ENCODE measurements around the gene KDM4C. TPM values are rescaled to one million over a fixed set of nuclear protein-coding genes. Genes with fewer than 3 reads are reported as not detected.

KDM4C gene
- total RNA-seq, 2 donors from 2014 or later = 26.1 to 47.8 TPM

DNA sequence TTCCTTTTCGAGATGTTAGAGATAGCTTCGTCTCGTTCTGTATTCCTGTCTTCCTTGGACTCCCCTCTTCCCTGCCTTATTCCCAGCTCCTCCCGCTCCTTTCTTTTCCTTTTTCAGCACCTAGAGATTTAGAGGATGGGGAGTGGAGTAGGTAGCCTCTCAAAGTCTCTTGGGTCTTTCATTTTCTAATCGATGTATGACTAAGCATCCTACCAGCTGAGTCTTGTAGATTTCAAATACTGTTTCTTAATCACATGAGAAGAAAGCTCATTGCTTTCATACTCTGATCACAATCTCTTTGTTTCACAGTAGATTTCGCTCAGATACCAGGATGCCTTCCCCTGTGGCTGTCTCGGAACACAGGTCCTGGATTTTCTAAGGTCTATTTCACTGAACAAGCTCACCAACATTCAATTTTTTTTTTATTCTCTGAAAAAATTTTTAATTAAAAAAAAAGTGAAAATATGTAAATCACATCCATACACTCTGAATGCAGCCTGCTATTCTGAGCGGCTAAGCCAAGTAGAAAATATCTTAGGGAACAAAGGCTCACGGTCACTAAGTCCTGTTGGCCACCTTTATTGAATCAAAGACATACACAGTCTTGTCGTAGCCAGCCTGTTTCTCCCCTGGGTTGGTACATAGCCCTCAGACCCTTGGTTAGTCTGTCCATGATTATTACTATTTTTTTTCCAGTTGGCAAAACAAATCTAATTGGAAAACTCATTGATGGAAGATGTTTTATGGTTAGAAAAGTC, 413.8 kb downstream of the KDM4C start:
- TF ChIP-seq, protein P1, sequence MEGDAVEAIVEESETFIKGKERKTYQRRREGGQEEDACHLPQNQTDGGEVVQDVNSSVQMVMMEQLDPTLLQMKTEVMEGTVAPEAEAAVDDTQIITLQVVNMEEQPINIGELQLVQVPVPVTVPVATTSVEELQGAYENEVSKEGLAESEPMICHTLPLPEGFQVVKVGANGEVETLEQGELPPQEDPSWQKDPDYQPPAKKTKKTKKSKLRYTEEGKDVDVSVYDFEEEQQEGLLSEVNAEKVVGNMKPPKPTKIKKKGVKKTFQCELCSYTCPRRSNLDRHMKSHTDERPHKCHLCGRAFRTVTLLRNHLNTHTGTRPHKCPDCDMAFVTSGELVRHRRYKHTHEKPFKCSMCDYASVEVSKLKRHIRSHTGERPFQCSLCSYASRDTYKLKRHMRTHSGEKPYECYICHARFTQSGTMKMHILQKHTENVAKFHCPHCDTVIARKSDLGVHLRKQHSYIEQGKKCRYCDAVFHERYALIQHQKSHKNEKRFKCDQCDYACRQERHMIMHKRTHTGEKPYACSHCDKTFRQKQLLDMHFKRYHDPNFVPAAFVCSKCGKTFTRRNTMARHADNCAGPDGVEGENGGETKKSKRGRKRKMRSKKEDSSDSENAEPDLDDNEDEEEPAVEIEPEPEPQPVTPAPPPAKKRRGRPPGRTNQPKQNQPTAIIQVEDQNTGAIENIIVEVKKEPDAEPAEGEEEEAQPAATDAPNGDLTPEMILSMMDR (IDR thresholded peaks at IDR 0.05) = no peak
- no peaks in the 10 kb centered on the region for H3K4me1 ChIP-seq (ENCODE audit: control insufficient read depth in 1 of 2, low read depth in 2 of 2)
- H3K27ac ChIP-seq = no peak overlapping the region
- H3K36me3 ChIP-seq = peaks cover 17% of the 10 kb centered on the region
- ATAC-seq (ENCODE audit: insufficient number of reproducible peaks, low FRiP score, low read depth) (no peak), DNase-seq (ENCODE audit: low spot score) (no peak)
- H3K9me3 ChIP-seq = no peaks in the 10 kb centered on the region
- no peaks in the 10 kb centered on the region for H3K27me3 ChIP-seq (replicated peaks; ENCODE audit: insufficient read depth)
- no peak overlapping the region for H3K4me3 ChIP-seq

DNA sequence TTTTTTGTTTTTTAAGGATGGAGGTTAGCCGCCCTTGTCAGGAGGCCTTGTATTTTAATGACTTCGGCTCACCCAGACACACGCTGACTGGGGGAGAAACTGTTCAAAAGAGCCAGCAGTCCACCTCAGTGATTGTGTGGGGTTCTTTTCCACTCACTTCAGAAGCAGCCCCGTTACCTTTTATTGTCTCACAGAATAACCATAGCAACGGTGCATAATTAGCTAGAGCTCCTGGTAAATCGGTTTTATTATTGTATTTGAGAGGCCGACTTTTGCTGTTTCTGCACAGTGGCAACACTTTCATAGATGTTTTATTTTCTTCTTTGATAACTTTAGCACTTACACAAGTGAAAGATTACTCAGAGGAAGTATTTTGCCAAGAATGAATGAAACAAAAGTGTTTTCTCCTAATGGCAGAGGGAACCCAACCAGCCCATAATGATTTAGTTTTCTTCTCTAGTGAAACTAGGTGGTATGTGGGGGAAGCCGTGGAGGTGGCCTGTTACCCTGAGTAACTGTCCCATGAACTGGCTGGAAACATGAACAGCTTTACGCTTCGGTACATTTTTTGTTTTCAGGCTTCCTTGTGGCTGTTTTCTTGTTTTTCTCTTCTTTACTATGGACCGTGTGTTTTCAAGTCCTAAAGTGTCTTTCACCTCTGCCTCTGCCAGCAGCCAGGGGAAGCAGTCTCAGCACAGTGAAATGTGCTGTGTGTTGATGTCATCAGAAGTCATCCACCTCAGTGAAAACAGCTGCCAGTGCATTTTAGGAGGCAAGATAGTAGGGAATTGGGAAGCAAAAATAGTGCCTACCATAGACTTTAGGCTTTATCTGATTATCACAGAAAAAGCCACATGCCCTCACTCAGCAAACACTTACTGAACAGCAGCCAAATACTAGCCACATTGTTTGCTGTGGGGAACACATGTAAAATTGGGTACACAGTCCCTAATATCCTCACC, 414.7 kb downstream of the KDM4C start:
- Histone ChIP-seq H3K36me3 (peaks cover 14% of the 10 kb centered on the region), H3K4me3 (no peak overlapping the region), H3K27me3 (replicated peaks; ENCODE audit: insufficient read depth) (no peaks in the 10 kb centered on the region), H3K9me3 (no peaks in the 10 kb centered on the region), H3K27ac (no peak overlapping the region), H3K4me1 (ENCODE audit: control insufficient read depth in 1 of 2, low read depth in 2 of 2) (no peaks in the 10 kb centered on the region)
- TF ChIP-seq, protein P1 (IDR thresholded peaks at IDR 0.05) = no peak
- DNase-seq (ENCODE audit: low spot score) (no peak), ATAC-seq (ENCODE audit: insufficient number of reproducible peaks, low FRiP score, low read depth) (no peak)

DNA sequence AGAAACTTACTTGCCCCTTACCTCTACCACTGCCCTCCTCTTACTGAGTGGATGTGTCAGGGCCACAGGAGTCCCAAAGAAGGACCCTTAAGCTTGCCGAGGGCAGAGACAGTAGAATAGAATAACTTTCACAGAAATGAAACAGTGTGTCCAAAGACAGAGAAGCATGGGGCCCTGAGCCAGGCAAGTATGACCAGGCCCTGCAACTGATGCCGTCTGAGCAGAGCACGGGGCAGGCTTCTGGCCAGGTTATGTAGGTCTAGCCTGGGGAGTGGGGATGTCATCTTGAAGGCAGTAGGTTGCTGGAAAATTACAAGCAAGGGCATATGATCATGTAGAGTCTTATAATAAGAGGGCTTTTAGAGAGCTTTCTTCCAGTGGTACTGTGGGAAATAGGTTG, 415.4 kb downstream of the KDM4C start:
- no peaks in the 10 kb centered on the region for H3K4me1 ChIP-seq (ENCODE audit: control insufficient read depth in 1 of 2, low read depth in 2 of 2)
- peaks cover 11% of the 10 kb centered on the region for H3K36me3 ChIP-seq
- H3K9me3 ChIP-seq = no peaks in the 10 kb centered on the region
- no peak overlapping the region for H3K27ac ChIP-seq
- DNase-seq (ENCODE audit: low spot score) (no peak), ATAC-seq (ENCODE audit: insufficient number of reproducible peaks, low FRiP score, low read depth) (no peak)
- no peaks in the 10 kb centered on the region for H3K27me3 ChIP-seq (replicated peaks; ENCODE audit: insufficient read depth)
- no peak overlapping the region for H3K4me3 ChIP-seq
- TF ChIP-seq, protein P1 (IDR thresholded peaks at IDR 0.05) = no peak

DNA sequence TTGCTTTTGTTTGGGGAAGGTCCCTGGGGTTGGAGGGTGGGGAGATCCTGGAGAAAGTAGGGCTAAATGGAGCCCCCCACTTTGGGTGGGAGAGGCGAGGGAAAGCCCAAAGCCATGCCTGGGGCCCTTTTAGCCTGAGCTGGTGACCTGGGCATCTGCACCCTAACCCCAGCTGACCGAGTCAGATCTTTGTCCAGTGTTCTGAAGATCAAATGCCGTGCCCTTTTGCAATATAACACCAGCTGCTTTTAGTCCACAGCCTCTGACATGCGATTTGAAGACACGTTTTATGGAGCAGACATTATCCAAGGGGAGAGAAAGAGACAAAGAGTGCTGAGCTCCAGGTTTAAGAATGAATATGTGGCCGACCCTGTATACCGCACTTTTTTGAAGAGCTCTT, 416.5 kb downstream of the KDM4C start:
- Histone ChIP-seq H3K4me1 (ENCODE audit: control insufficient read depth in 1 of 2, low read depth in 2 of 2) (no peaks in the 10 kb centered on the region), H3K4me3 (no peak overlapping the region), H3K36me3 (peaks cover 11% of the 10 kb centered on the region), H3K27ac (no peak overlapping the region), H3K27me3 (replicated peaks; ENCODE audit: insufficient read depth) (no peaks in the 10 kb centered on the region), H3K9me3 (no peaks in the 10 kb centered on the region)
- DNase-seq (ENCODE audit: low spot score) (no peak), ATAC-seq (ENCODE audit: insufficient number of reproducible peaks, low FRiP score, low read depth) (no peak)
- TF ChIP-seq, protein P1 (IDR thresholded peaks at IDR 0.05) = no peak

DNA sequence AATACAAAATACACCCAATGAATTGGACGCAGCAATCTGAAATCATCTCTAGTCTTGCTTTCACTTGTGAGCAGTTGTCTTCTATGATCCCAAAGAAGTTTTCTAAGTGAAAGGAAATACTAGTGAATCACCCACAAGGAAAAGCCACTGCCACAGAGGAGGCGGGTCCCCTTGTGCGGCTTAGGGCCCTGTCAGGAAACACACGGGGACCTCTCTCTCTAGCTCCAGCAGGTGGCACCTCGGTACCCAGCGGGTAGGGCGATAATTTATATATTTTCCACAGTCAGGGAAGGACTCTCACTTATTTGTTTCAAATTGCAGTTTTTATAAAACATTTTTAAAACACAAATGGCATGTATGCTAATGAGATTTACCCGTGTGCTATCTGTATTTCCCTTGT, 417.1 kb downstream of the KDM4C start:
- Histone ChIP-seq H3K9me3 (no peaks in the 10 kb centered on the region), H3K36me3 (peaks cover 11% of the 10 kb centered on the region), H3K4me3 (no peak overlapping the region), H3K27me3 (replicated peaks; ENCODE audit: insufficient read depth) (no peaks in the 10 kb centered on the region), H3K4me1 (ENCODE audit: control insufficient read depth in 1 of 2, low read depth in 2 of 2) (no peaks in the 10 kb centered on the region), H3K27ac (no peak overlapping the region)
- DNase-seq (ENCODE audit: low spot score) (no peak), ATAC-seq (ENCODE audit: insufficient number of reproducible peaks, low FRiP score, low read depth) (no peak)
- TF ChIP-seq, protein P1 (IDR thresholded peaks at IDR 0.05) = no peak

All from thoracic aorta (tissue), 2 donors.